PC-3 (cell line): ENCODE results near the gene TNK2.
"Not testable (repeated sequence)": the region's sequence is repeated elsewhere in the genome, so short reads cannot be mapped to it uniquely, and the experiment has no call there.

Experiments used
- EZH2 ChIP-seq: fragments of 300-600 bp; sonication (generic); IDR thresholded peaks from one replicate; pipeline ENCODE4 v1.6.1; 2017; ENCODE audit warnings: antibody characterized with exemption, mild to moderate bottlenecking, low read length; ENCODE audit not compliant: unreplicated experiment
- EZH2phosphoT487 ChIP-seq: fragments of 300-600 bp; sonication (generic); IDR thresholded peaks from 2 replicates; pipeline ENCODE4 v1.6.1; 2018; ENCODE audit warnings: mild to moderate bottlenecking, antibody characterized with exemption, low read length, borderline replicate concordance
- TF ChIP-seq, protein P1 (sequence below): fragments of 300-600 bp; sonication (generic); conservative IDR thresholded peaks from 2 replicates; pipeline ENCODE4 v1.5.1; 2017; ENCODE audit warnings: antibody characterized with exemption, low read depth, mild to moderate bottlenecking, low read length

DNA sequence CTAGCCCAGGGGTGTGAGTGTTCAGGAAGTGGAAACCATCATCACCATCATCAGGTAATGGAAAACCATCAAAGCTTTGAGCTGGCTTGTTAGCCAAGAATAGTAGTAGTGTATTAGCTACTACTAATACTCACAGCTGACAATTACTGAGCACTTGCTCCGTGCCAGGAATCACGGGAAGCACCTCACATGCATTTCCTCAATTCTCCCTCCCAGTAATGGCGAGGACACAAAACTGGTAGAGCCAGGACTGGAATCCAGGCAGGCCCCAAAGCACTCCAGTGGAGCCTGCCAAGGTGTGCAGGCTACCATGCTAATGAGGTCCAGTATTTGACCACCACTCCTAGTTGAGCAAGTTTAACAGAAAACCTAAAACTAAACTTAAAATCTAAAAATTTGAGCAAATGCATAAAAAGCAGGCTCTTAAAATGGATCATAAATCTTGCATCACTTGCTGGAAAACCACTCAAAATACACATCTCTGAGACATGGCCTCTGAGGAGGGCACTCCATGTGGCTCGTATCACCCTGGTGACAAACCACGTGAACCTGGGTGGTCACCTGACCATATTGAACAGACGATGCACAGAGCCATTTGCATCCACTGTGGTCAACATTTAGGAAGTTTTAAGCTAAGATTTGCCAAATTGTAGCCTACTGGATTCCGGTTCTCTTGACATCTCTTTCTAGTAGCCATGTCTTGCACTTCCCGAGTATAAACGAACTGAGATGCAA, 43.3 kb upstream of the TNK2 start:
- not testable (repeated sequence) for TF ChIP-seq EZH2phosphoT487, EZH2
- TF ChIP-seq, protein P1, sequence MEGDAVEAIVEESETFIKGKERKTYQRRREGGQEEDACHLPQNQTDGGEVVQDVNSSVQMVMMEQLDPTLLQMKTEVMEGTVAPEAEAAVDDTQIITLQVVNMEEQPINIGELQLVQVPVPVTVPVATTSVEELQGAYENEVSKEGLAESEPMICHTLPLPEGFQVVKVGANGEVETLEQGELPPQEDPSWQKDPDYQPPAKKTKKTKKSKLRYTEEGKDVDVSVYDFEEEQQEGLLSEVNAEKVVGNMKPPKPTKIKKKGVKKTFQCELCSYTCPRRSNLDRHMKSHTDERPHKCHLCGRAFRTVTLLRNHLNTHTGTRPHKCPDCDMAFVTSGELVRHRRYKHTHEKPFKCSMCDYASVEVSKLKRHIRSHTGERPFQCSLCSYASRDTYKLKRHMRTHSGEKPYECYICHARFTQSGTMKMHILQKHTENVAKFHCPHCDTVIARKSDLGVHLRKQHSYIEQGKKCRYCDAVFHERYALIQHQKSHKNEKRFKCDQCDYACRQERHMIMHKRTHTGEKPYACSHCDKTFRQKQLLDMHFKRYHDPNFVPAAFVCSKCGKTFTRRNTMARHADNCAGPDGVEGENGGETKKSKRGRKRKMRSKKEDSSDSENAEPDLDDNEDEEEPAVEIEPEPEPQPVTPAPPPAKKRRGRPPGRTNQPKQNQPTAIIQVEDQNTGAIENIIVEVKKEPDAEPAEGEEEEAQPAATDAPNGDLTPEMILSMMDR = not testable (repeated sequence)
